Esophagus squamous epithelium (tissue), 5 donors: ENCODE data around the gene KIF5C. TPM values are rescaled to one million over a fixed set of nuclear protein-coding genes. Genes with fewer than 3 reads are reported as not detected.

Source experiments
- DNase-seq: peaks from one replicate; lab custom pipeline; 2025; lab: John Stamatoyannopoulos, UW
- H3K27ac ChIP-seq, 4 donors: fragments of 200-600 bp; sonication (generic); one replicate each; pipeline ENCODE4 v1.5.1; 2016 to 2019; ENCODE audit warnings: mild to moderate bottlenecking in 1 of 4
- H3K27me3 ChIP-seq, 4 donors: fragments of 200-600 bp; sonication (generic); 1 replicate in 3 of 4; 2 replicates in 1 of 4; pipeline versions ENCODE4 v1.5.1 to v1.6.0; 2017 to 2021; ENCODE audit warnings: antibody characterized with exemption in 1 of 4
- H3K36me3 ChIP-seq, 3 donors: fragments of 200-600 bp; sonication (generic); one replicate each; pipeline ENCODE4 v1.5.1; 2016 to 2019
- H3K4me1 ChIP-seq, 3 donors: fragments of 200-600 bp; sonication (generic); one replicate each; pipeline ENCODE4 v1.5.1; 2017 to 2019
- H3K4me3 ChIP-seq, 4 donors: fragments of 200-600 bp; sonication (generic); 1 replicate in 3 of 4; 2 replicates in 1 of 4; pipeline ENCODE4 v1.5.1; 2016 to 2019; ENCODE audit warnings: mild to moderate bottlenecking in 2 of 4, moderate library complexity in 1 of 4
- H3K9me3 ChIP-seq, 3 donors: fragments of 200-600 bp; sonication (generic); one replicate each; pipeline ENCODE4 v1.5.1; 2016 to 2019
- CTCF ChIP-seq, 6 experiments: fragments of 450-650 bp in 4 of 6; fragments of 200-600 bp in 2 of 6; sonication (generic) in 2 of 6; IDR thresholded peaks; one replicate each; pipeline ENCODE4 v1.5.1; 2016 to 2019; ENCODE audit warnings: antibody characterized with exemption in 6 of 6, mild to moderate bottlenecking in 4 of 6, moderate library complexity in 4 of 6
- POLR2A ChIP-seq, 4 donors: fragments of 450-650 bp; IDR thresholded peaks; one replicate each; pipeline ENCODE4 v1.6.1; 2017; ENCODE audit warnings: antibody characterized with exemption in 4 of 4, mild to moderate bottlenecking in 4 of 4, moderate library complexity in 3 of 4
- WGBS, 2 donors: methylation state at CpG; one replicate each; pipeline ENCODE4 v1.1.5; 2018; 5-methylcytosine and 5-hydroxymethylcytosine counted together
- intact Hi-C: fragments of 100-400 bp; cut with DNase I; formaldehyde crosslinking; loops from one replicate; pipeline ENCODE4 v1.15.0; 2022
- total RNA-seq, 4 donors: library from RNA; depleted of rRNA; stranded (reverse); fragments of >200 nt; gene quantifications; one replicate each; pipeline ENCODE4 v1.1.0, GENCODE V29; 2016
- donor health status: DM: yes; HTN: yes; CAD: no.

KIF5C gene
- total RNA-seq, 4 donors from 2014 or later = 0.09 to 2.3 (median 0.41) TPM; not detected in 1

- intact Hi-C loops = no loop called here
- TF ChIP-seq CTCF (IDR thresholded peaks at IDR 0.05) (no peak), POLR2A (IDR thresholded peaks at IDR 0.05) (no peak)
- DNase-seq = no peak
These were observed 80.8 kb downstream of the KIF5C start for GRCh38 chr2:148955798-148956197.

GRCh38 chr2:148957023-148957422, 82.0 kb downstream of the KIF5C start:
- H3K4me1 ChIP-seq = no peaks in the 10 kb centered on the region
- WGBS, 2 donors = 35 to 37% methylated on average over 4 of the region's 4 CpGs
- TF ChIP-seq CTCF (IDR thresholded peaks at IDR 0.05) (no peak), POLR2A (IDR thresholded peaks at IDR 0.05) (no peak)

More at GRCh38 chr2:148955798-148956197, 80.8 kb downstream of the KIF5C start:
- Histone ChIP-seq H3K36me3 (no peaks in the 10 kb centered on the region), H3K4me3 (no peak overlapping the region), H3K9me3 (no peaks in the 10 kb centered on the region), H3K27ac (no peak overlapping the region), H3K4me1 (no peaks in the 10 kb centered on the region), H3K27me3 (peaks cover 0 to 3% (median 0%) of the 10 kb centered on the region in 4 donors)
- 48 to 64% methylated on average over 5 of the region's 5 CpGs for WGBS, 2 donors

GRCh38 chr2:148959745-148960144, 84.7 kb downstream of the KIF5C start:
- Histone ChIP-seq H3K9me3 (no peaks in the 10 kb centered on the region), H3K27me3 (peaks cover 0 to 10% (median 0%) of the 10 kb centered on the region in 4 donors), H3K4me3 (no peak overlapping the region), H3K36me3 (no peaks in the 10 kb centered on the region), H3K4me1 (no peaks in the 10 kb centered on the region), H3K27ac (no peak overlapping the region)
- 56 to 81% methylated on average over 4 to 5 of the region's 5 CpGs for WGBS, 2 donors
- intact Hi-C loops = no loop called here
- DNase-seq = no peak
- no peak for TF ChIP-seq CTCF (IDR thresholded peaks at IDR 0.05)
- TF ChIP-seq POLR2A (IDR thresholded peaks at IDR 0.05) = no peak

More at GRCh38 chr2:148957023-148957422, 82.0 kb downstream of the KIF5C start:
- intact Hi-C loops = no loop called here
- no peak for DNase-seq
- Histone ChIP-seq H3K36me3 (no peaks in the 10 kb centered on the region), H3K27ac (no peak overlapping the region), H3K9me3 (no peaks in the 10 kb centered on the region), H3K27me3 (peaks cover 0 to 3% (median 0%) of the 10 kb centered on the region in 4 donors), H3K4me3 (no peak overlapping the region)

- H3K27me3 ChIP-seq = peaks cover 0 to 12% (median 0%) of the 10 kb centered on the region in 4 donors
- no peaks in the 10 kb centered on the region for H3K9me3 ChIP-seq
- no peak for TF ChIP-seq POLR2A (IDR thresholded peaks at IDR 0.05)
- TF ChIP-seq CTCF (IDR thresholded peaks at IDR 0.05) = no peak
- no peak overlapping the region for H3K27ac ChIP-seq
- no peaks in the 10 kb centered on the region for H3K4me1 ChIP-seq
- WGBS, 2 donors = 88 to 92% methylated on average over 3 of the region's 3 CpGs
- H3K4me3 ChIP-seq = no peak overlapping the region
- DNase-seq = no peak
- intact Hi-C loops = no loop called here
- H3K36me3 ChIP-seq = no peaks in the 10 kb centered on the region
These were observed 85.5 kb downstream of the KIF5C start for GRCh38 chr2:148960483-148960882.

- H3K9me3 ChIP-seq = no peaks in the 10 kb centered on the region
- WGBS, 2 donors = 66 to 67% methylated on average over 3 of the region's 3 CpGs
- intact Hi-C loops = no loop called here
- no peaks in the 10 kb centered on the region for H3K4me1 ChIP-seq
- no peak for DNase-seq
- no peak overlapping the region for H3K27ac ChIP-seq
- peaks cover 0 to 12% (median 0%) of the 10 kb centered on the region in 4 donors for H3K27me3 ChIP-seq
- no peaks in the 10 kb centered on the region for H3K36me3 ChIP-seq
- H3K4me3 ChIP-seq = no peak overlapping the region
- TF ChIP-seq POLR2A (IDR thresholded peaks at IDR 0.05) (no peak), CTCF (IDR thresholded peaks at IDR 0.05) (no peak)
These were observed 88.4 kb downstream of the KIF5C start for GRCh38 chr2:148963461-148963860.
